Upper lobe of left lung (tissue), 6 donors: ENCODE results near the gene DYRK2. TPM values are rescaled to one million over a fixed set of nuclear protein-coding genes. Genes with fewer than 3 reads are reported as not detected.
"Not testable (repeated sequence)": the region's sequence is repeated elsewhere in the genome, so short reads cannot be mapped to it uniquely, and the experiment has no call there.

ENCODE experiments used
- ATAC-seq, 2 donors: fragments of 200-7000 bp; cut with Tn5 transposase; one replicate each; pipeline ENCODE4 v1.9.1; 2022; ENCODE audit warnings: mild to moderate bottlenecking in 2 of 2, moderate library complexity in 2 of 2; ENCODE audit not compliant: low FRiP score in 2 of 2
- DNase-seq, 2 donors: peaks; one replicate each; pipeline ENCODE4 v3.0.0-alpha.2; 2019 to 2020
- H3K27ac ChIP-seq, 4 donors: fragments of 200-600 bp; sonication (generic); one replicate each; pipeline ENCODE4 v1.5.1; 2016 to 2019
- H3K27me3 ChIP-seq, 4 donors: fragments of 200-600 bp; sonication (generic); one replicate each; pipeline ENCODE4 v1.5.1; 2017 to 2019
- H3K36me3 ChIP-seq, 4 donors: fragments of 200-600 bp; sonication (generic); one replicate each; pipeline ENCODE4 v1.5.1; 2016 to 2019
- H3K4me1 ChIP-seq, 4 donors: fragments of 200-600 bp; sonication (generic); one replicate each; pipeline ENCODE4 v1.5.1; 2018 to 2019
- H3K4me3 ChIP-seq, 4 donors: fragments of 200-600 bp; sonication (generic); one replicate each; pipeline ENCODE4 v1.5.1; 2017 to 2019; ENCODE audit warnings: mild to moderate bottlenecking in 2 of 4, moderate library complexity in 1 of 4
- H3K9me3 ChIP-seq, 4 donors: fragments of 200-600 bp; sonication (generic); one replicate each; pipeline ENCODE4 v1.5.1; 2018 to 2019
- EP300 ChIP-seq, 4 donors: sonication (generic); formaldehyde crosslinking; IDR thresholded peaks; one replicate each; pipeline ENCODE4 v1.5.1; 2017; ENCODE audit warnings: antibody characterized with exemption in 4 of 4, control low read depth in 2 of 4
- POLR2A ChIP-seq, 4 donors: fragments of 450-650 bp; IDR thresholded peaks; one replicate each; pipeline ENCODE4 v1.5.1; 2016 to 2017; ENCODE audit warnings: antibody characterized with exemption in 4 of 4, mild to moderate bottlenecking in 2 of 4
- POLR2AphosphoS5 ChIP-seq, 2 donors: sonication (generic); formaldehyde crosslinking; IDR thresholded peaks; one replicate each; pipeline ENCODE4 v1.5.1; 2017; ENCODE audit warnings: antibody characterized with exemption in 2 of 2
- WGBS, 2 donors: methylation state at CpG; one replicate each; pipeline ENCODE4 v1.1.5; 2017 to 2018; 5-methylcytosine and 5-hydroxymethylcytosine counted together
- total RNA-seq, 6 donors: library from RNA; depleted of rRNA in 4 of 6; stranded (reverse); fragments of >200 nt in 4 of 6; gene quantifications; one replicate each; pipeline versions ENCODE4 v1.1.0 to v1.2.1, GENCODE V29; 2016 to 2021
- TF ChIP-seq, protein P1 (sequence below), 6 experiments: fragments of 450-650 bp in 4 of 6; fragments of 200-600 bp in 2 of 6; sonication (generic) in 2 of 6; IDR thresholded peaks; one replicate each; pipeline ENCODE4 v1.5.1; 2016 to 2019; ENCODE audit warnings: antibody characterized with exemption in 6 of 6
- donor health status: DM: no; HTN: no; CAD: no; lungs with moderate emphysema.
- donor health status: DM: no; HTN: yes; CAD: no; lungs with severe emphysema.

The DYRK2 gene
- total RNA-seq, 6 donors from 2014 or later: 11.3 to 54.5 (median 17.9) TPM

DNA sequence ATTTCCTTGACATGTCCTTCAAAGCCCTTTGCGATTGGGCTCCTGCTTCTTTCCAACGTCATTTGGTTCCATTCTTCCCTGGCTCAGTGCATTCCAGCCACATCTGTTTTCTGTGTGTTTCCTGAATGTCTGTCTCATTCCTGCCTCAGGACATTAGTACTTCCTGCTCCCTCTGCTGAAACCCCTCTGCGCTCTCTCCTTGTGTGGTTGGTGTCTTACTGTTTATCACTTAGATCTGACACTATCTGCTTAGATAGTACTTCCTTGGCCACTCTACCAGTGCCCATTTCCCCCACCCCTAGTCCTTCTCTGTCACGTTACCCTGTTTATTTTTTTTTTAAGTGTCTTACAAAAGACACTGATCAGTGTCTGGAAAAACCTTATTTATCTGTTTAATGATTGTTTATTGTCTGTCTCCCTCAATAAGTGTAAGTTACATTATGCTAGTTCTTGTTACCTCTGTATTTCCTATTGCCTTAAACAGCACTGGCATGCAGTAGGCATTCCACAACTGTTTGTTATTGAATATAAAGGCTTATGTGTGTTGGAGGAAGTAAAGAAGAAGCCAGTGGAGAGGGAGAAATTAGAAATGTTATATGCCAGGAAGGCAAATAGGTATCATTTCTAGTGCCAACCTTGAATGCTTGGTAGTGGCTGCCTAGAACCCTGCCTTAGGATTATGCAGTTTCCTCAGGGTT, 21.5 kb downstream of the DYRK2 start:
- Histone ChIP-seq H3K27ac (no peak overlapping the region), H3K4me1 (peaks cover 0 to 6% (median 0%) of the 10 kb centered on the region in 4 donors), H3K27me3 (no peaks in the 10 kb centered on the region), H3K9me3 (no peaks in the 10 kb centered on the region), H3K36me3 (no peaks in the 10 kb centered on the region), H3K4me3 (no peak overlapping the region)
- WGBS, 2 donors: 65 to 73% methylated on average over 4 of the region's 4 CpGs
- ATAC-seq (no peak), DNase-seq (no peak)
- TF ChIP-seq POLR2AphosphoS5 (IDR thresholded peaks at IDR 0.05) (no peak), POLR2A (IDR thresholded peaks at IDR 0.05) (no peak), EP300 (IDR thresholded peaks at IDR 0.05) (no peak)
- TF ChIP-seq, protein P1, sequence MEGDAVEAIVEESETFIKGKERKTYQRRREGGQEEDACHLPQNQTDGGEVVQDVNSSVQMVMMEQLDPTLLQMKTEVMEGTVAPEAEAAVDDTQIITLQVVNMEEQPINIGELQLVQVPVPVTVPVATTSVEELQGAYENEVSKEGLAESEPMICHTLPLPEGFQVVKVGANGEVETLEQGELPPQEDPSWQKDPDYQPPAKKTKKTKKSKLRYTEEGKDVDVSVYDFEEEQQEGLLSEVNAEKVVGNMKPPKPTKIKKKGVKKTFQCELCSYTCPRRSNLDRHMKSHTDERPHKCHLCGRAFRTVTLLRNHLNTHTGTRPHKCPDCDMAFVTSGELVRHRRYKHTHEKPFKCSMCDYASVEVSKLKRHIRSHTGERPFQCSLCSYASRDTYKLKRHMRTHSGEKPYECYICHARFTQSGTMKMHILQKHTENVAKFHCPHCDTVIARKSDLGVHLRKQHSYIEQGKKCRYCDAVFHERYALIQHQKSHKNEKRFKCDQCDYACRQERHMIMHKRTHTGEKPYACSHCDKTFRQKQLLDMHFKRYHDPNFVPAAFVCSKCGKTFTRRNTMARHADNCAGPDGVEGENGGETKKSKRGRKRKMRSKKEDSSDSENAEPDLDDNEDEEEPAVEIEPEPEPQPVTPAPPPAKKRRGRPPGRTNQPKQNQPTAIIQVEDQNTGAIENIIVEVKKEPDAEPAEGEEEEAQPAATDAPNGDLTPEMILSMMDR (IDR thresholded peaks at IDR 0.05): no peak

DNA sequence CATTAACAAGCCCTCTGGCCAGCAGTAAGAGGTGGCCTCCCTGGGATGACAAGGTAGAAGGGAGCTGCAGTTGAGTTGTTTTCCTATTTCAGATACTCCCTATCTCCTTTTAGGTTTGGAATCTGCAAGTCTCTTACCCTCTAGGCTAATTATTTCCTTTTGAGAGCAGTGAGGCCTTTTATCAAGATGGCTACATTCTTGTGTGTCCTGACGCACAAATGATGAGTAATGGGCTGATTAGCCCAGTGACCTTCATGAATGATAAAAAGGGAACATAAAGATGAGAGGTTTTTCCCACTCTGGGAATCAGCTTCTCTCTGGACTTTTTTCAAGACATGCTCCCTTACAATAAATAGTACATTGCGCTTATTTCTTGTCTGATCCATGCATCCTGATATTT, 22.9 kb downstream of the DYRK2 start:
- no peaks in the 10 kb centered on the region for H3K27me3 ChIP-seq
- TF ChIP-seq POLR2A (IDR thresholded peaks at IDR 0.05) (no peak), EP300 (IDR thresholded peaks at IDR 0.05) (no peak), POLR2AphosphoS5 (IDR thresholded peaks at IDR 0.05) (no peak)
- TF ChIP-seq, protein P1 (IDR thresholded peaks at IDR 0.05): no peak
- no peak for ATAC-seq
- DNase-seq: no peak
- WGBS, 2 donors: 90 to 95% methylated on average over 2 of the region's 2 CpGs
- no peak overlapping the region for H3K27ac ChIP-seq
- H3K4me3 ChIP-seq: no peak overlapping the region
- no peaks in the 10 kb centered on the region for H3K9me3 ChIP-seq
- no peaks in the 10 kb centered on the region for H3K36me3 ChIP-seq
- peaks cover 0 to 6% (median 0%) of the 10 kb centered on the region in 4 donors for H3K4me1 ChIP-seq

DNA sequence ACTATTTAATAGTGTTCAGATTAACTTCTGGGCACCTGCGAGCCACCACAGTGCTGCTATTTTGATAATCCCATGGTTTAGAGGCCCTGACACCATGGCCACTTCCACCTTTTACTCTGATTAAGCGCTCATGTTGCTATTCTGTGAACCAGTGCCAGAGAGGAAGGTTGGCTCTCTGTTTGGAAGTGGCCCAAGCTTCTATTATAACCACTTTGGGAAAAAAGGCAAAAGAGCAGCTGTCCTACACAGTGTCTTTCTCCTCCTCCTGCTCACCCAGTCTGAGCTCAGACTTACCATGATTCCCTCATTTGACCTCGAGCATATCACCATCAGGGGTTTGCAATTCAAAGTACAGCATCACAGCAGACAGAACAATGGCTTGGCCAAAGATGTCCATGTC, 23.3 kb downstream of the DYRK2 start:
- H3K4me3 ChIP-seq: no peak overlapping the region
- no peaks in the 10 kb centered on the region for H3K36me3 ChIP-seq
- no peaks in the 10 kb centered on the region for H3K9me3 ChIP-seq
- no peak for TF ChIP-seq POLR2A (IDR thresholded peaks at IDR 0.05)
- TF ChIP-seq, protein P1 (IDR thresholded peaks at IDR 0.05): no peak
- TF ChIP-seq EP300 (IDR thresholded peaks at IDR 0.05): no peak
- no peak for TF ChIP-seq POLR2AphosphoS5 (IDR thresholded peaks at IDR 0.05)
- no peaks in the 10 kb centered on the region for H3K27me3 ChIP-seq
- ATAC-seq (no peak), DNase-seq (no peak)
- H3K27ac ChIP-seq: no peak overlapping the region
- H3K4me1 ChIP-seq: peaks cover 0 to 6% (median 0%) of the 10 kb centered on the region in 4 donors
- WGBS, 2 donors: 90 to 100% methylated on average over 3 of the region's 3 CpGs

DNA sequence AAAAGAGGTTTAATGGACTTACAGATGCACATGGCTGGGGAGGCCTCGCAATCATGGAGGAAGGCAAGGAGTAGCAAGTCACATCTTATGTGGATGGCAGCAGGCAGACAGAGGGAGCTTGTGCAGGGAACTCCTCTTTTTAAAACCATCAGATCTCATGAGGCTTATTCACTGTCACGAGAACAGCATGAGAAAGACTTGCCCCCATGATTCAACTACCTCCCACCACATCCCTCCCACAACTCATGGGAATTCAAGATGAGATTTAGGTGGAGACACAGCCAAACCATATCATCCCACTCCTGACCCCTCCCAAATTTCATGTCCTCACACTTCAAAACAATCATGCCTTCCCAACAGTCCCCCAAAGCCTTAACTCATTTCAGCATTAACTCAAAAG, 24.0 kb downstream of the DYRK2 start:
- WGBS, 2 donors: 90 to 100% methylated on average over 2 of the region's 2 CpGs
- not testable (repeated sequence) for ATAC-seq, H3K27me3 ChIP-seq, H3K4me3 ChIP-seq, H3K27ac ChIP-seq, H3K4me1 ChIP-seq, H3K9me3 ChIP-seq, H3K36me3 ChIP-seq, DNase-seq

DNA sequence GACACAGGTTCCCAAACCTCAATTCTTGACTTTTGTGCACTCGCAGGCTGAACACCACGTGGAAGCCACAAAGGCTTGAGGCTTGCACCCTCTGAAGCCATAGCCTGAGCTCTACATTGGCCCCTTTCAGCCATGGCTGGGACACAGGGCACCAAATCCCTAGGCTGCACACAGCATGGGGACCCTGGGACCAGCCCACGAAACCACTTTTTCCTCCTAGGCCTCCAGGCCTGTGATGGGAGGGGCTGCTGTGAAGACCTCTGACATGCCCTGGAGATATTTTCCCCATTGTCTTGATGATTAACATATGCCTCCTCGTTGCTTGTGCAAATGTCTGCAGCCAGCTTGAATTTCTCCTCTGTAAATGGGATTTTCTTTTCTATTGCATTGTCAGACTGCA, 25.0 kb downstream of the DYRK2 start:
- H3K9me3 ChIP-seq, DNase-seq, H3K36me3 ChIP-seq, H3K4me3 ChIP-seq, H3K27ac ChIP-seq, H3K27me3 ChIP-seq, H3K4me1 ChIP-seq, ATAC-seq: not testable (repeated sequence)
- WGBS, 2 donors: 85 to 91% methylated on average over 4 of the region's 4 CpGs

DNA sequence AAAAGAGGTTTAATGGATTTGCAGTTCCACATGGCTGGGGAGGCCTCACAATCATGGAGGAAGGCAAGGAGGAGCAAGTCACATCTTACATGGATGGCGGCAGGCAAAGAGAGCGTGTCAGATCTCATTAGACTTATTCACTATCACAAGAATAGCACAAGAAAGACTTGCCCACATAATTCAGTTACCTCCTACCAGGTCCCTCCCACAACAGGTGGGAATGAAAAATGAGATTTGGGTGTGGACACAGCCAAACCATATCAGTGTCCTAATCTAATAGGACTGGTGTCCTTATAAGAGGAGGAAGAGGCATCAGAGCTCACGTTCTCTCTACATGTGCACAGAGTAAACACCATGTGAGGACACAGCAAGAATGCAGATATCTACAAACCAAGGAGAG, 25.9 kb downstream of the DYRK2 start:
- Histone ChIP-seq H3K27ac (no peak overlapping the region), H3K27me3 (no peaks in the 10 kb centered on the region), H3K4me1 (peaks cover 0 to 3% (median 0%) of the 10 kb centered on the region in 4 donors), H3K36me3 (no peaks in the 10 kb centered on the region), H3K9me3 (no peaks in the 10 kb centered on the region), H3K4me3 (no peak overlapping the region)
- 91 to 95% methylated on average over 3 of the region's 3 CpGs for WGBS, 2 donors
- ATAC-seq (no peak), DNase-seq (no peak)
- TF ChIP-seq POLR2AphosphoS5 (IDR thresholded peaks at IDR 0.05) (no peak), POLR2A (IDR thresholded peaks at IDR 0.05) (no peak), EP300 (IDR thresholded peaks at IDR 0.05) (no peak)
- TF ChIP-seq, protein P1 (IDR thresholded peaks at IDR 0.05): no peak
